22Rv1 (cell line): Measurements from ENCODE around the gene CISD3.

Experiments used
- CTCF ChIP-seq: fragments of 450-650 bp; IDR thresholded peaks from 2 replicates; pipeline ENCODE4 v1.5.1; 2017; ENCODE audit warnings: mild to moderate bottlenecking
- ZFX ChIP-seq: fragments of 450-650 bp; IDR thresholded peaks from 2 replicates; pipeline ENCODE4 v1.6.1; 2017; ENCODE audit warnings: antibody characterized with exemption, borderline replicate concordance

GRCh38 chr17:38762231-38762630, 32.1 kb downstream of the CISD3 start:
- TF ChIP-seq CTCF = no peak
- no peak for TF ChIP-seq ZFX
